Lower lobe of right lung (tissue), 2 donors: Measurements from ENCODE around the gene MED25. TPM values are rescaled to one million over a fixed set of nuclear protein-coding genes. Genes with fewer than 3 reads are reported as not detected.

Experiments
- ATAC-seq, 2 donors: fragments of 200-7000 bp; cut with Tn5 transposase; one replicate each; pipeline ENCODE4 v1.9.1; 2020 to 2022; ENCODE audit warnings: mild to moderate bottlenecking in 2 of 2, moderate library complexity in 2 of 2
- DNase-seq: peaks from one replicate; pipeline ENCODE4 v3.0.0-alpha.2; 2020
- H3K27ac ChIP-seq: fragments of 200-600 bp; one replicate; pipeline ENCODE4 v1.8.0; 2022
- H3K27me3 ChIP-seq: fragments of 200-600 bp; one replicate; pipeline ENCODE4 v1.8.0; 2022; ENCODE audit warnings: low read depth
- H3K36me3 ChIP-seq: fragments of 200-600 bp; one replicate; pipeline ENCODE4 v1.8.0; 2022; ENCODE audit warnings: mild to moderate bottlenecking
- H3K4me1 ChIP-seq: fragments of 200-600 bp; one replicate; pipeline ENCODE4 v1.8.0; 2022
- H3K4me3 ChIP-seq: fragments of 200-600 bp; one replicate; pipeline ENCODE4 v1.8.0; 2022; ENCODE audit warnings: mild to moderate bottlenecking
- H3K9me3 ChIP-seq: fragments of 200-600 bp; one replicate; pipeline ENCODE4 v1.8.0; 2022
- CTCF ChIP-seq: fragments of 200-600 bp; IDR thresholded peaks from one replicate; pipeline ENCODE4 v1.8.0; 2022; ENCODE audit warnings: antibody characterized with exemption, mild to moderate bottlenecking
- intact Hi-C: fragments of 100-400 bp; cut with DNase I; formaldehyde crosslinking; loops from one replicate; pipeline ENCODE4 v1.11.0; 2022
- total RNA-seq: library from RNA; stranded (reverse); fragmentation: NEBNext Ultra II Directional; extraction: Animal tissue kit (Norgen Biotek cat#: 25700); gene quantifications from one replicate; pipeline ENCODE4 v1.2.1, GENCODE V29; 2021
- donor health status: DM: no; HTN: yes; CAD: no; lungs with severe emphysema.

Gene MED25
- total RNA-seq, 1 donor from 2014 or later, result 65.8 TPM

- TF ChIP-seq CTCF, result no peak
- ATAC-seq, result peak; percentile 96 to 97
Observed at GRCh38 chr19:49850487-49851342, 32.6 kb downstream of the MED25 start, which contains the start of gene PTOV1. Gene PTOV1 (plus strand): TSS chr19:49851159.

GRCh38 chr19:49851456-49852259 lies 33.6 kb downstream of the MED25 start:
- DNase-seq (peak; percentile 53), ATAC-seq (no peak)
- H3K9me3 ChIP-seq, result no peaks in the 10 kb centered on the region
- H3K4me3 ChIP-seq, result peak overlapping the region; percentile 96
- intact Hi-C loops, result no loop called here
- H3K4me1 ChIP-seq, result peaks cover 27% of the 10 kb centered on the region
- no peak for TF ChIP-seq CTCF
- no peaks in the 10 kb centered on the region for H3K27me3 ChIP-seq
- H3K27ac ChIP-seq, result peak overlapping the region; percentile 99
- H3K36me3 ChIP-seq, result peaks cover 18% of the 10 kb centered on the region

More at GRCh38 chr19:49850487-49851342, 32.6 kb downstream of the MED25 start, which contains the start of gene PTOV1:
- Histone ChIP-seq H3K36me3 (peaks cover 15% of the 10 kb centered on the region), H3K27ac (peak within 1 kb of the TSS; percentile 99), H3K9me3 (no peaks in the 10 kb centered on the region), H3K4me3 (peak within 1 kb of the TSS; percentile 96), H3K4me1 (peaks cover 27% of the 10 kb centered on the region), H3K27me3 (no peaks in the 10 kb centered on the region)
- DNase-seq, result peak; percentile 94
- intact Hi-C loops, result no loop called here

- H3K36me3 ChIP-seq, result peaks cover 29% of the 10 kb centered on the region
- DNase-seq (no peak), ATAC-seq (no peak)
- no peak overlapping the region for H3K27ac ChIP-seq
- H3K9me3 ChIP-seq, result no peaks in the 10 kb centered on the region
- H3K4me1 ChIP-seq, result peaks cover 27% of the 10 kb centered on the region
- no peak for TF ChIP-seq CTCF
- peak overlapping the region; percentile 96 for H3K4me3 ChIP-seq
- intact Hi-C loops, result no loop called here
- H3K27me3 ChIP-seq, result no peaks in the 10 kb centered on the region
Observed at GRCh38 chr19:49852631-49853126, 34.6 kb downstream of the MED25 start.

GRCh38 chr19:49853852-49854377 lies 35.8 kb downstream of the MED25 start:
- Histone ChIP-seq H3K9me3 (no peaks in the 10 kb centered on the region), H3K4me3 (no peak overlapping the region), H3K27ac (no peak overlapping the region), H3K36me3 (peaks cover 41% of the 10 kb centered on the region), H3K4me1 (peaks cover 27% of the 10 kb centered on the region), H3K27me3 (no peaks in the 10 kb centered on the region)
- intact Hi-C loops, result no loop called here
- DNase-seq (no peak), ATAC-seq (no peak)
- TF ChIP-seq CTCF, result no peak
